A204.1 (cell line): Measurements from ENCODE around the gene ATP2C2.
"Not testable (repeated sequence)": the region's sequence is repeated elsewhere in the genome, so short reads cannot be mapped to it uniquely, and the experiment has no call there.

ENCODE experiments used
- FAIRE-seq: peaks from 2 replicates; lab custom pipeline; 2012; peaks lifted over from hg19 to GRCh38; lab: Jason Lieb, UNC

The ATP2C2 gene

DNA sequence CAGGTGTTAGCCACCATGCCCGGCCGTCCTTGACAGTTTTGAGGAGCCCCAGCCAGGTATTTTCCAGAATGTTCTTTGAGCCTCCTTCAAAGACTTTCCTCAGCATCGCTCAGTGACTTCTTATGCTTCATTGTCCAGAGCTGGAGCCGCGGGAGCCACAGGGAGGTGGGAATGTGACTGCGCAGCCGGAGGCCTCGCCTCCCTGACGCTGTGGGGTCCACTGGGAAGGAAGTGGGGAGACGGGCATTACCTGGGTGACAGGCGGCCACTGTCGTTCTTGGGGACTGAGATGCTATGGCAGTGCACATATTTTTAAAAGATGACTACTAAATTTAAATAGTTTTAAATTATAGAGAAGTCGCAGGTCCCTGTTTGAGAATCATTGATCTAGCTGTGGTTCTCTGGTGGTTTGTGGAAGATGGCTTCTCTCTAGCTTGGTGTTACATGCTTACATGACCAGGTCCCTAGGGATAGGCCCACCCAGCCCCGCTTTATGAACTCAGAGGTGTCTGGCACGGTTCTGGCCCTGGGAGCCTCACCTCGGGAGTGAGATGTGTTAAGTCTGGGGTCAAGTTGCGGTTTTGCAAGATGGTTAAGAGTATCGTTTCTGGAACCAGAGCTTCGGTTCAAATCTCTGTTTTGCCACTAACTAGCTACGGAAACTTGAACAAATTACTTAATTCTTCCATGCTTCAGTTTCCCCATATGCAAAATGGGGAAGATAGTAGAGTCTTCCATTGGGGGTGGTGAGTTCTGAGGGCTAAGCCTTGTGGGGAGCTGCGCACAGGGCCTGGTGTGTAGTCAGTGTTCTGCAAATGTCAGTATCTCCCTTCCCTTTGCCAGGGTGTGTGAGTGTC, 53.0 kb downstream of the ATP2C2 start:
- no peak for FAIRE-seq

DNA sequence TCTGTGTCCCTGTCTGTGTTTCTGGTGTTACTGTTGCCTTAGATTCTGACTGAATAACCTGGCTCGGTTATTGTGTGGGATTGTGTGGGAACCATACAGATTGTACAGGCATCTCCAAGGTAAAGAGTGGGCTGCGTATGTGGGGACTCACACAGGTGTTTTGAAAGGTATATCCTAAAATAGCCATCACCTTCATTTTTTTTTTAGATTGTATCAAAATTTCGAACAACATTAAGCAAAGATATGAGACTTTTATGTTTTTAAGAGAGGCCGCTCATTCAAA, 53.5 kb downstream of the ATP2C2 start:
- FAIRE-seq: no peak

DNA sequence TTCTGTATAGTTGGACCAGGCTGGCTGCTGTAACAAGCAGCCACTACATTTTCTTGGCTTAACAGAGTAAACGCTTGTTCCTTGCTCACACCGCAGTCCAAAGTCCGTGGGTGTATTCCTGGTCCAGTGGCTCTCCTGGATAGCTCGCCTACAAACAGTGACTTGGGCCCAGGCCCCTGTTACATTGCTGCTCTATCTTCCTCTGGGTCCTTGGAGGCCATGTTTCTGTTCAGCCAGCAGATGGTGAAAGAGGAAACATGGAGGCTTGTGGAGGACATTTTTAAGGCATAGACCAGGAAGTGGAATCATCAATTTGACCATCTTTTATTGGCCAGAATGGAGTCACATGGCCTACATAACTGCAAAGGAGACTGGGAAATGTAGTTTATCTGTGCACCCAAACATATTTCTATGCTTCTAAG, 55.1 kb downstream of the ATP2C2 start:
- no peak for FAIRE-seq

DNA sequence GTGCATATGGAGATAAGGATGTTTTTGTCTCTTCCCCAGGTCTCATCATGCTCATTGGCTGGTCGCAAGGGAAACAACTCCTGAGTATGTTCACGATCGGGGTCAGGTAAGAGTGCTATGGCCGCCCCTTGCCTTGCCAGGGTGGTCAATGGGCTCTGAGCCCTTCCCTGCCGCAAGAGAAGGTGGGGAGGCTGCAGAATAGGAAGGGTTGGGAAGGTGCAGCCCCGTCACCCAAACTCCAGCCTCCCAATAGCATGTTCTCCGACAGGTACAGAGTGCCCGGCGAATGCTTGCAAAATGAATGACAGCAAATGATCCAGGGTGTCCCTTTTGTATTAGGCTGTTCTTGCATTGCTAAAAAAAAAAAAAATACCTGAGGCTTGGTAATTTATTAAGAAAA, 57.4 kb downstream of the ATP2C2 start:
- no peak for FAIRE-seq

DNA sequence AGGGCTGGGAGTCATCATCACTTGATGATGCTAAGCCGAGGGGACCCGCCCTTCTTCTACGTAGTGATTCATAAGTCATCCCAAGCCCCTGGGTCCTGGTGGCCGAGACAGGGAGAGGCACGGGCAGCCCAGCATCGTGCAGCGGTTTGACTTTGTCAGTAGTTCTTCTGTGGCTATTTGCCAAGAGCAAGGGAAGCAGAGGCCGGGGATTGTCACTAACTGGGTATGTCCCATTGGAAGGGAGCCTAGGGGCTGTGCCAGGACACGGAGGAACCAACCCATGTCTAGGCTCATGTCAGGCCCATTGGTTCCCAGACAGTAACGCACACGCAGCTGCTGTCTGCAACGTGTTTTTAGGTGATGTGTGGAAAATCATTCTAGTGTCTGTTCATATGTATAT, 58.5 kb downstream of the ATP2C2 start:
- no peak for FAIRE-seq

DNA sequence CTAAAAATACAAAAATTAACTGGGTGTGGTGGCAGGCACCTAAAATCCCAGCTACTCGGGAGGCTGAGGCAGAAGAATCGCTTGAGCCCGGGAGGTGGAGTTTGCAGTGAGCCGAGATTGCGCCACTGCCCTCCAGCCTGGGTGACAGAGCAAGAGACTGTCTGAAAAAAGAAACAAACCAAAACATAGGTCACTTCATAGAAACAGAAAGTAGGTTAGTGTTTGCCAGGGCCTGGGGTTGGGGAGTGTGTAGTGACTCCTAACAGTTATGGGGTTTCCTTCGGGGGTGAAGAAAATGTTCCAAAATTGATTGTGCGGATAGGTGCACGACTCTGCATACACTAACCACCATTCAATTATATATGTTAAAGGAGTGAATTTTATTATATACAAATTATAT, 59.2 kb downstream of the ATP2C2 start:
- FAIRE-seq: no peak

DNA sequence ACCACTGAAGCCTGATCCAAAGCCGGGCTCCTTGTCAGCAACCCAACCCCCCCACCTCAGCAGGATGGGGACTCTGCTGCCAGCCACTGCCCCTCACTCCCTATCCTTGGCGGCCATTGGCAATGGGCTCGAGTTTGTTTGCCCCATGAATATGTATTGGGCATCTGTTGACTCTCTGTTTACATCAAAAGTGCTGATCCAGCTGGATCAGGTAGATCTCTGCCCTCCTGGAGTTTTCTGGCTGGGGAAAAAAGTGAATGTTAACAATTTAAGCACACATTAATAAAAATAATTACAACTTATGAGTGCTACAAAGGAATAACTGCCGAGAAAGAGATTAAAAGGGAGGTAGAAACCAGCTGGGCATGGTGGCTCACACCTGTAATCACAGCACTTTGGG, 62.5 kb downstream of the ATP2C2 start:
- no peak for FAIRE-seq

DNA sequence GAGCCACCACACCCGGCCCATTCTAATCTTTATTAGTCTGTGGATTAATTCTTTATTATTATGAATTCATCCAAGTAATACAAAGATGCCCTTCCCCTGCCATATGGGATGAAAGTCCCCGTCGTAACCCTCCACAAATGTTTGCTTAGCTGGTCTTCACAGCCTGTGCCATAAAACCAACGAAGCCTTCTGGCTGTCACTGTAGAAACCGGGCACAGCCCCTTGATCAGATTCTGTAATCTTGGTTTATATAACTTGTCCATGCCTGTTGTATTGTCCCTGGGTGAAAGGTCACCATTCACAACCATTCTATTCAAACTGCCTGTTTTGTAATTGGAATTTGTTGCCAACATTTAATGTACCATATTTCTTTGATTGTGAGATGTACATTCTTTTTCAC, 66.5 kb downstream of the ATP2C2 start:
- FAIRE-seq: no peak

DNA sequence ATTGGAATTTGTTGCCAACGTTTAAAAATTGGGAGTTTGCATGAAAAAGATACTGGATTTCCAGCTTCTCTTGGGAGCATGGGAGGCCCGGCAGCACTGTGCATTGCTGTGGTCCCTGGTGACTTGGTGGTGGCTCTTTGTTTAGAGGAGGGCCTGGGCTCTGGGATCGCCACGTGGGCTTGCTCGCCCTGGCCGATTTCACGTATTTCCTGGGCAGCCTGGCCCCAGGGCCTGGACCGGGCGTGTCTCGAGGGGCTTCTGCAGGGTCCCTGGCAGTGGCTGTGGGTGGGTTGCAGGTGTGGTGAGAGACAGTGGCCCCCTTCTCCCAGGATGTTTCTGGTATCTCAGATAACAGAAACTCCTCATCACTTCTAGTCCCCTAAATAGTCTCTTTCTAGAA, 67.9 kb downstream of the ATP2C2 start:
- no peak for FAIRE-seq

DNA sequence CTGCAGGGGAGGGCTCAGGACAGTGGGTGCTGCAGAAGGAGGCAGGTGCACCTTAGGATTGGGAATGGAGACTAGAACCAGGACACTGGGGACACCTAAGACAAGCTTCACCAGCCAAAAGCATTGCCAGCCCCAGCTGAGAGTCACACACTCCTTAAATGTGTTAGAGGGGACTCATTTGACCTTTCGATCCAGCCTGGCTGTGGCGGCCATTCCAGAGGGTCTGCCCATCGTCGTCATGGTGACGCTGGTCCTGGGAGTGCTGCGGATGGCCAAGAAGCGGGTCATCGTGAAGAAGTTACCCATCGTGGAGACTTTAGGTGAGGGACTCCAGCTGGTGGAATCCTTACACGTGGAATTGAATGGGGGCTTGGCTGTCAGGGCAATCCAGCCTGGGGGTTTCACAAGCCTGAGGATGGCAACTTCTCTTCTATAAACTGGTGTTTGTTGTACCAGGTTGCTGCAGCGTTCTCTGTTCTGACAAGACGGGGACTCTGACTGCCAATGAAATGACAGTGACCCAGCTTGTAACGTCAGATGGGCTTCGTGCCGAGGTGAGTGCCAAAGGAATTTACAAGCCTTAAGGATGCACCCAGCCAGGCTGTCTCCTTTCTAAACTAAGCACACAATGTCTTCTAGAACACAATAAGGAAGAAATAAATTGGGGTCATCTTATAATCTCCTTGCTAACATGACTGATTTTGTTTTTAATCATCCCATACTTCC, 70.8 kb downstream of the ATP2C2 start:
- no peak for FAIRE-seq

DNA sequence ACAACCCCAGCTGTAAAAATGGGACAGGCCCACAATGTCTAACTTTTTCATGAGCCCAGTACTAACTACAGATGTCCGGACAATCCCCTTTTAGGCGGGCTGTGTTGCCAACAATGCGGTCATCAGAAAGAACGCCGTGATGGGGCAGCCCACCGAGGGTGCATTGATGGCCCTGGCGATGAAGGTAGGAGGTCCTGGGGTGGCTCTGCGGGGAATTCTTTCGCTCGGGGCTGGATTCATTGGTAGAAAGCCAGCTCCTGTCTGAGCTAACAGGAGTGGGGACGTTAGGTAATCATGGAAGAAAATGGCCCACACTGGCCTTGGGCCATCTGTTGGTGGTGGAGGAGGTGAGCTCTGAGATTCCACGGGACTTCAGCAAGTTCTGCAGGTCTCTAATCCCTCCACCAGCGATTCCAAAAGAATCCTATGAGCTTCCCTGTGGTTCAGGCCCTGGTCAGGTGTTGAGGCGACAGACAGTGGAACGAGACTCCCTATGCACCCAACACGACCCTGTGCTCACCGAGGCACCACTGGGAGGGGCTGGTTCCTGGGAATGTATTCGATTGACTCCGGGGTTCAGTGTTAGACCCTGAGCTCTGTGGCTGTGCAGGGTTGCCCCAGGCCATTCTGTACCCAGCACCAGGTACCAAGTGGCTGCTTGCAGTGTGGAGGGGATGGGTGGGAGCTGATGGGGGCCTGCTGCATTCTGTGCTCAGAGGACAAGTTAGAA, 74.2 kb downstream of the ATP2C2 start:
- FAIRE-seq: no peak

DNA sequence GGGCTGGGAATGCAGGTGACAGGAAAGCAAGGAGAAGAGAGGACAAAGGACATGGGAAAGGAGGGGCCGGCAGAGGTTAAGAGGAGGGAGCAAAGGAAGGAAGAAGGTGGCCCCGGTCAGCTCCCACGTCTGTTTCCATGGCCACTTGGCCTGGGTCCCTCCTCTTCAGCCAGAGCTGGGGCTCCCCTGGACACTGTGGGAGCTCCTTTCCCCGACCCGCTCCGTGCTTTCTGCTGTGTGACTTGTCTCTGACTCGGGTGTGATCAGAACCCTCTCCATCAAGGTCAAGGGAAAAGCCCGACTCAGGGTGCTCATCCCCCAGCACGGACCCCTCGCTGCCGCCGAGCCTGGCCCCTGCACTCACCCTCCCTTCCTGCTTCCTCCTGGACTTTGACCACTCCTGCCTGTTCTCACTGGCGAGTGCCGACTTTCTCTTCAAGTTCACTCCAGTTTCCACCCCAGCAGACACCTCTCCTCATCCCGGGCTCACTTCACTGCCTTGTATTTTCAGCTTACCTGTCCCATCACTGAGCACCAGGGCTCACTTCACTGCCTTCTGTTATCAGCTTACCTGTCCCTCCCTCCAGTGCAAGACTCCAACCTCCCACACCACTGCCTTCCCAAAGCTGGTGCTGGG, 74.9 kb downstream of the ATP2C2 start:
- FAIRE-seq: no peak

DNA sequence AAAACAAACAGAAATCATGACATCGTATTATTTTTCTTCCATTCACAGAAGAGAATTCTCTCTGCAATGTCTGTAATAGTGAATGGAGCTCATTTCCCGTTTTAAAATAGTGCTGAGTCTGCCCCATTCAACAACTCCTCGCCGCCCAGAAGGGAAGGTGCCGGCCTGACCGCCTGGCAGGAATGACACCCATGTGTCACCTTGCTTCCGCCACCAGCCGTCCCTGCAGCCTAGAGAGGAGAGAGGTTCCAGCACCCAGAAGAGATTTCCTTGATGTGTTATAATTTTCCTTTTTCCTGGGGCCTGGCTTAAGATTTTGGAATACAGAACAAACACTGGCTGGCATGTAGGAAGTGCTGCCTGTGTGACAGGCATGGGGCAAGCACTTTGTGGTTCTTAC, 76.1 kb downstream of the ATP2C2 start:
- no peak for FAIRE-seq

DNA sequence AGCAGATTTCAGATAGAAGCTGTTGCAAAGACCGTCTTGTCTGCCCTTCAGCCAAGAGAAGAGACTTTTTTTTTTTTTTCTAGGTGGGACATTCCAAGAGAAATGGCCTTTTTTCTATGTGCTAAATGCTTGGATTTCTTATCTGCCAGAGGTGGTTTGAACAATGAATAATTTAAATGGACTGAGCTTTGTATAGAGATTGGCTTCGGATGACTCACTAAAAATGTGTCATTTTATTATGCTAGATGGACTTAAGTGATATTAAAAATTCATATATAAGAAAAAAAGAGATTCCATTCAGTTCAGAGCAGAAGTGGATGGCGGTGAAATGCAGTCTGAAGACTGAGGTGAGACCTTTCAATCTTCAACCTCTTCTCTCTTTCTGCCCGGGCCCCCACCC, 77.7 kb downstream of the ATP2C2 start:
- FAIRE-seq: no peak

DNA sequence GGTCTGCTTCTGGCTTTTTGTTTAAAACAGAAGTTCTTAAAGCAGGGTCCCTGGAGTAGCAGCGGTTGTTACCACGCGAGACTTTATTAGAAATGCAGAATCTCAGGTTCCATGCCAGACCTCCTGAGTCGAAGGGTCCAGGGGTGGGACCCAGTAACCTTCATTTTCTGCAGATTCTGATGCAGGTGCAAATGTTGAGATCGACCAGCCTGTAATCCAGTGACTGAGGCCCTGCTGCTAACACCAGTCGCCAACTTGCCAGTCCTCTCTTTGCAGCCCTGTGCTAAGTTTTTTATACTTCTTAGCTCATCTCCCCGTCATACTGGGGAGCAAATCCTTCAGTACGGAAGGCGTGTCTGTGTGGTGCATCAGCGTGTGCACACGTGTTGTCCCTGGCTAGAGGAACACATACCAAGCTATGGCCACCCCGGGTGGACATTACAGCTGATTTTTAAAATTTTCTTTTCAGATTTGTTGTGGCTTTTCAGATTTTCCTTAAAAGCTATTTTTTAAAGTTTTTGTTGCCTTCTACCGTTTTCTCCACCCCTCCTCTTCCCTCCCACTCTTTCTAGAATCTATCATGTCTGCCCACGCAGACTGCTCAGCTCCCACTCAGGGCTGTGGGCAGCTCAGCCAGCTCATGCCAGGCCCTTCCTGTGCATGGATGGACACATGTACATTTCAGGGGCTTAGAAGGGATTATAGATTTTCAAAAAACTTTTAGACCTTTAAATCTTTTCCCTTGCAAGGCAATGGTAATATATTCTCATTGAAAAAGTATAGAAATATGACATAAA, 78.5 kb downstream of the ATP2C2 start:
- FAIRE-seq: no peak

DNA sequence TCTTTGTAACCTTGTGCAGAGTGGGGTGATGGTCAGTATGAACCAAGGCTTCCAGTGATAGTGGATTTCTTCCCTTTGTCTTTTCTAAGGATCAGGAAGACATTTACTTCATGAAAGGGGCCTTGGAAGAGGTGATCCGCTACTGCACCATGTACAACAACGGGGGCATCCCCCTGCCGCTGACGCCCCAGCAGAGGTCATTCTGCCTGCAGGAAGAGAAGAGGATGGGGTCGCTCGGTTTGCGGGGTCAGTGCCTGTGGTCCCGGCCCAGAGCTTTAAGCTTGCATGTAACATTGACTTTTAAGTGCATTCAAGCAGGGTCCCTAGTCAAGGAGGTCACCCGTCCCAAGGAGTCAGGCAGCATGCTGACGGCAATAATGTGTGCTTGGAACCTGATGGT, 80.1 kb downstream of the ATP2C2 start:
- FAIRE-seq: no peak

DNA sequence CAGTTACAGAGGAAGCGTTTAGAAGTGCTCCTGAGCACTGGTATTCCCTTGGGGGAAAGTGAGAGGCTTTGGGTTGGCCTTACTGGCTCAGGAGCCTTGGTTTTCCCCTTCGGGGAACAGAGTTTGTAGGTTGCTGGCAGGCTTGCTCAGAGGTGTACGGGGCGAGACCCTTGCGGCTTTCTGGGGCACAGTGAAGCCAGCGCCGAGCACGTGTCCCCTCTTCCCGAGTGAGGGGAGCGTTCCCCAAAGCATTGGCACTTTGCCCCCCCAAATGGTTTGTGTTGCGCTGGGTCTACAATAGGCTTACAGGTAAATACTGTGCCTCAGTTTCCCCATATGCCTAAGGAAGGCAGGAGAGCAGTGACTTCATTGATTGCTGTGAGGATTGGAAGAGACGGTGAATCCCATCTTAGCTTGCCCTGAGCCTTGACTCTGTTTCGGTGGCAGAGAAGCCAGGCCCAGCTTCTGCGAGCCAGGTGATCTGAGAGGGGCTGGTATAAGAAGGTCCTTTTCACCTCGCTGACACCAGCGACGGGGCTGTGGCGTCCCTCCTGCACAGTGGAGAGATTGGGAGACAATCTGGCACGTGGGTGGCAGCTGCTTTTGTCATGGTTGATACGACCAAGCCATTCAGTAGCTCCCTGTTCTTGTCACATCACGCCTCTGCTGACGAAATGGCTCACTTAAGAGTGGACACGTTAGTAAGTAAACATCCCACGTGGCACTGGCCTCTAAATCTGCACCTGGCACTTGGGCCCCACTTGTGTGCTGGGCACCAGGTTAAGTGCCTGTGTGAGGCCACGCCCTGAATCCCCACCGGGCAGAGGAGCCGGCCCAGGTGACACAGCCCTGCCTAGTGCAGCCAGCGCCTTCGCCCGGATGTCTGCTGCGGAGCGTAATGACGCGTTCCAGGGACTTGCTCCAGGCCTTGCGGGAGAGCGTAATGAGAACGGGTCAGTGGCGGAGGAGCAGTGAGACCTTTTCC, 81.1 kb downstream of the ATP2C2 start:
- no peak for FAIRE-seq

DNA sequence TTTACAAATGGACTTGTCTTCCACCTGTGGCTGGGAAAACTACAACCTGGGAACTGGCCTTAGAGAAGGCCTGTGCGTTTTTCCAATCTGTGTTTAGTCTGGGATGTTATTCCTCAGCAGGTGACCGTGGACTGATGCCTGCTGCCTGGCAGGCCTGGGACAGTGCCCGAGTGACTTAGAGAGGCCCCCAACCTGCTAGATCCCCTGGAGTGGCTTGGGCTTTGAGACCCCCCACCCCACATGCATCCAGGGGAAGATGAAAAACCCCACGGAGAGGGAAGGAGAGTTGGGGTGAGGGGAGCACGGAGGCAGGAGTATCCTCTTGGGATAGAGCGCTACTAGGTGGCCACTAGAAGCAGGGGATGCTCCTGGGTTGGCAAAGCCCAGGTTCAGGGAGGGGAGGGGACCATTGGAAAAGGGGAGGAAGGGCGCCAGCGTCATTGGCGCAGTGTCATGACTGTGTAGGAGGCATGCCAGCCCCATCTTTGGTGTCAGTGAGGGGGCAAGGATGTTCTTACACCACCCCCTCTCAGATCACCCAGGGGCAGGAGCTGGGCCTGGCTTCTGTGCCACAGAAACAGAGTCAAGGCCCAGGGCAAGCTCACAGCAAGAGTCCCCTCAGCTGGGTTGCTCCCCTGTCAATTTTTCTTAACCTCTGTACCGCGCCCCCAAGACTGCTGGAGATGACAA, 82.0 kb downstream of the ATP2C2 start:
- no peak for FAIRE-seq

DNA sequence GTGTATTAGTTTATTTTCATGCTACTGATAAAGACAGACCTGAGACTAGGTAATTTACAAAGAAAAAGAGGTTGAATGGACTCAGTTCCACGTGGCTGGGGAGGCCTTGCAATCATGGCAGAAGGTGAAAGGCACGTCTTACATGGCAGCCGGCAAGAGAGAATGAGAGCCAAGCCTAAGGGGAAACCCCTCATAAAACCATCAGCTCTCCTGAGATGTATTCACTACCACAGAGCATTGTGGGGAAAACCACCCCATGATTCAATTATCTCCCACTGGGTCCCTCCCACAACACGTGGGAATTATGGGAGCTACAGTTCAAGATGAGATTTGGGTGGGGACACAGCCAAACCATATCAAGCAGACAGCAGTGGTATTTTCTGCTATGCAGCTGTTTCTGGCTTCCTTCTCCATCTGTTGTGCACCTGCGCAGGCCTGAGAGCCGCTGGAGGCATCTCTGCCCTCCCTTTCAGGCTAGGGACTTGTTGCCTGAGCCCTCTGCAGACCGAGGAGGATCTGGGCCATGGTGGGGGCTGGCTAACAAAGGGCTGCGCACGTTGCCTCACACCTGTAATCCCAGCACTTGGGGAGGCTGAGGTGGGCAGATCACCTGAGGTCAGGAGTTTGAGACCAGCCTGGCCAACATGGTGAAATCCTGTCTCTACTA, 82.8 kb downstream of the ATP2C2 start:
- FAIRE-seq: not testable (repeated sequence)

DNA sequence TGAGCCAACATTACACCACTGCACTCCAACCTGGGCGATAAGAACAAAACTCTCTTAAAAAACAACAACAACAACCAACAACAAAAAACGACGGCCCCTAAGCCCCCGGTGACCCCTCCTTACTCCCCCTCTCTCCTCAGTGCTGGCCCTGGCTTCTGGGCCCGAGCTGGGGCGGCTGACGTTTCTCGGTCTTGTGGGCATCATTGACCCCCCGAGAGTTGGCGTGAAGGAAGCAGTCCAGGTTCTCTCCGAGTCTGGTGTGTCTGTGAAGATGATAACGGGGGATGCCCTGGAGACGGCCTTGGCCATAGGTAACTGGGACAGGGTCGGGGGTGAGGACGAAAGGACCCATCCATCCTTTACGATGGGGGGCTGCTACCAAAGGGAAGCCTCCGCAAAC, 83.4 kb downstream of the ATP2C2 start:
- no peak for FAIRE-seq
